OCI-LY1 (cell line): ENCODE results near the gene CCBE1.

Source experiments
- H2AFZ ChIP-seq: fragments of 200-600 bp; sonication (generic), shearing (Covaris generic); 2 replicates; pipeline ENCODE4 v1.6.0; 2014; ENCODE audit warnings: antibody characterized with exemption, mild to moderate bottlenecking, low read length
- H3F3A ChIP-seq: fragments of 200-600 bp; sonication (generic), shearing (Covaris generic); 2 replicates; pipeline ENCODE4 v1.6.0; 2014; ENCODE audit warnings: mild to moderate bottlenecking, antibody characterized with exemption, low read length, moderate library complexity; ENCODE audit not compliant: insufficient read depth
- H3K27ac ChIP-seq: fragments of 200-600 bp; sonication (generic); 2 replicates; pipeline ENCODE4 v1.5.1; 2014; ENCODE audit warnings: low read length, mixed run types, mild to moderate bottlenecking, low read depth; ENCODE audit not compliant: poor library complexity, severe bottlenecking
- H3K27me3 ChIP-seq: fragments of 200-600 bp; sonication (generic); 2 replicates; pipeline ENCODE4 v1.6.0; 2014; ENCODE audit warnings: antibody characterized with exemption, mild to moderate bottlenecking, low read length, moderate library complexity; ENCODE audit not compliant: insufficient read depth
- H3K36me3 ChIP-seq: fragments of 200-600 bp; sonication (generic); 2 replicates; pipeline ENCODE4 v1.6.1; 2014; ENCODE audit warnings: mild to moderate bottlenecking, antibody characterized with exemption, low read length, moderate library complexity, mixed read lengths; ENCODE audit not compliant: insufficient read depth
- H3K4me1 ChIP-seq: fragments of 200-600 bp; sonication (generic); 2 replicates; pipeline ENCODE4 v1.5.1; 2014; ENCODE audit warnings: mild to moderate bottlenecking, low read length, moderate library complexity; ENCODE audit not compliant: insufficient read depth, severe bottlenecking
- H3K4me2 ChIP-seq: fragments of 200-600 bp; sonication (generic), shearing (Covaris generic); 2 replicates; pipeline ENCODE4 v1.6.1; 2014; ENCODE audit warnings: low read length
- H3K4me3 ChIP-seq: fragments of 200-600 bp; sonication (generic); 2 replicates; pipeline ENCODE4 v1.5.1; 2014; ENCODE audit warnings: low read length, low read depth, mild to moderate bottlenecking, mixed read lengths; ENCODE audit not compliant: poor library complexity, severe bottlenecking
- H3K79me2 ChIP-seq: fragments of 200-600 bp; shearing (Covaris generic); 2 replicates; pipeline ENCODE4 v1.6.1; 2016; ENCODE audit warnings: mixed run types, low read length, mixed read lengths; ENCODE audit not compliant: insufficient read depth
- H3K9ac ChIP-seq: fragments of 200-600 bp; sonication (generic), shearing (Covaris generic); 2 replicates; pipeline ENCODE4 v1.6.1; 2014; ENCODE audit warnings: mild to moderate bottlenecking, low read length, mixed read lengths
- H3K9me2 ChIP-seq: fragments of 200-600 bp; sonication (generic), shearing (Covaris generic); 2 replicates; pipeline ENCODE4 v1.6.1; 2014; ENCODE audit warnings: low read depth, mild to moderate bottlenecking, low read length, mixed read lengths
- H3K9me3 ChIP-seq: fragments of 200-600 bp; shearing (Covaris generic); 2 replicates; pipeline ENCODE4 v1.6.1; 2014; ENCODE audit warnings: low read length, mixed read lengths
- H4K20me1 ChIP-seq: fragments of 200-600 bp; sonication (generic), shearing (Covaris generic); 2 replicates; pipeline ENCODE4 v1.6.0; 2016; ENCODE audit warnings: mild to moderate bottlenecking, low read length; ENCODE audit not compliant: insufficient read depth
- EZH2 ChIP-seq: fragments of 200-600 bp; sonication (generic), shearing (Covaris generic); IDR thresholded peaks from 2 replicates; pipeline ENCODE4 v1.8.0; 2017; ENCODE audit warnings: borderline replicate concordance, mixed run types, mild to moderate bottlenecking, antibody characterized with exemption, low read length, moderate library complexity, mixed read lengths
- TF ChIP-seq, protein P1 (sequence below): fragments of 200-600 bp; sonication (generic), shearing (Covaris generic); IDR thresholded peaks from 2 replicates; pipeline ENCODE4 v1.5.1; 2017; ENCODE audit warnings: mild to moderate bottlenecking, antibody characterized with exemption, low read length, moderate library complexity, mixed read lengths

CCBE1 gene

DNA sequence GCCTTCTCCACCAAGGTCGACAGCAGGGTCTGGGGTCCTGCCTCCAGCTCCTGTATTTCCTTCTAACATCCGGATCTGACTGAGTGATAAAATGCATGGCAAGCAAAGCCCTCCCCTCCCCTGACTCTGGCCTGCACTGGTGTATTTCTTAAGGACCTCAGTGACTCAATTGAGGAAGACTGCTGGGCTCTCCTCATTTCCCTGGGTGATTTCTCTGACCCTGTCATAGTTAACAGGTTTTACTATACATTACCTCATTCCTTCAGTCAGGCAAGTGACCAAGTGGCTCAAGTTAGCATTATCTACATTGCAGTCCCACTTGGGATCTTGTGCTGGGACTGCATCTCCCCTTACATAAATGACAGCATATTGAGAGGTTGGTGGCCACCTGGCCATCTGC, 38.8 kb upstream of the CCBE1 start:
- TF ChIP-seq, protein P1, sequence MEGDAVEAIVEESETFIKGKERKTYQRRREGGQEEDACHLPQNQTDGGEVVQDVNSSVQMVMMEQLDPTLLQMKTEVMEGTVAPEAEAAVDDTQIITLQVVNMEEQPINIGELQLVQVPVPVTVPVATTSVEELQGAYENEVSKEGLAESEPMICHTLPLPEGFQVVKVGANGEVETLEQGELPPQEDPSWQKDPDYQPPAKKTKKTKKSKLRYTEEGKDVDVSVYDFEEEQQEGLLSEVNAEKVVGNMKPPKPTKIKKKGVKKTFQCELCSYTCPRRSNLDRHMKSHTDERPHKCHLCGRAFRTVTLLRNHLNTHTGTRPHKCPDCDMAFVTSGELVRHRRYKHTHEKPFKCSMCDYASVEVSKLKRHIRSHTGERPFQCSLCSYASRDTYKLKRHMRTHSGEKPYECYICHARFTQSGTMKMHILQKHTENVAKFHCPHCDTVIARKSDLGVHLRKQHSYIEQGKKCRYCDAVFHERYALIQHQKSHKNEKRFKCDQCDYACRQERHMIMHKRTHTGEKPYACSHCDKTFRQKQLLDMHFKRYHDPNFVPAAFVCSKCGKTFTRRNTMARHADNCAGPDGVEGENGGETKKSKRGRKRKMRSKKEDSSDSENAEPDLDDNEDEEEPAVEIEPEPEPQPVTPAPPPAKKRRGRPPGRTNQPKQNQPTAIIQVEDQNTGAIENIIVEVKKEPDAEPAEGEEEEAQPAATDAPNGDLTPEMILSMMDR = no peak
- TF ChIP-seq EZH2 = no peak
- Histone ChIP-seq H2AFZ (no peak overlapping the region), H3K27me3 (no peaks in the 10 kb centered on the region; the same call in 1 of the 2 replicates), H3K4me3 (no peak overlapping the region), H3K9ac (no peak overlapping the region), H3F3A (no peaks in the 10 kb centered on the region), H3K79me2 (no peaks in the 10 kb centered on the region), H4K20me1 (no peaks in the 10 kb centered on the region), H3K4me2 (no peak overlapping the region), H3K27ac (no peak overlapping the region), H3K4me1 (no peaks in the 10 kb centered on the region), H3K36me3 (no peaks in the 10 kb centered on the region), H3K9me2 (no peaks in the 10 kb centered on the region), H3K9me3 (no peaks in the 10 kb centered on the region)

DNA sequence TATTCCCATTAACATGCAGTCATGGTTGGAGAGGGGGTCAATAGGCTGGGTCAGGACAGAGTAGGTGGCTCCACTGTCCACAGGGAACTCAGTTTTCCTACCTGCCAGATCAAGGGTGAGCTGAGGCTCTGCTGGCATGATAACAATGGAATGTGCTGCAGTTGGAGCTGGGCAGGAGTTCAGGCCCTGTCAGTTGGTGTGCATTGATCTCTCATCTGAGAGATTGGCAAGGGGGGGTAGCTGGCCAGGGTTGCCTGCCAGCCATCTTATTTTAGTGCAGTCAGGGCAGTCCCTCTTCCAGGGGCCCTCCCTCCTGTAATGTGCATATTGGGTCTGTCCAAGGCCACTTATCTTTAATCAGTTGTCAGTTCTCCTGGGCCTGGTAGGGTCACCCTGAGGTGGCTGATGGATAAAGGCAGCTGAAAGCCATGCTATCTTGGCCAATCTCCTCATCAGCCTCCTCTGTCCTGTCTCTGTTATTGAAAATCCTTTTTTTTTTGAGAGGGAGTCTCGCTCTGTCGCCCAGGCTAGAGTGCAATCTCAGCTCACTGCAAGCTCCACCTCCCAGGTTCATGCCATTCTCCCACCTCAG, 38.1 kb upstream of the CCBE1 start:
- Histone ChIP-seq H4K20me1 (no peaks in the 10 kb centered on the region), H3K4me2 (no peak overlapping the region), H3K9me3 (no peaks in the 10 kb centered on the region), H3K9ac (no peak overlapping the region), H3K36me3 (no peaks in the 10 kb centered on the region), H3K9me2 (no peaks in the 10 kb centered on the region), H3K27me3 (no peaks in the 10 kb centered on the region; the same call in 1 of the 2 replicates), H3K27ac (no peak overlapping the region), H3F3A (no peaks in the 10 kb centered on the region), H2AFZ (no peak overlapping the region), H3K4me3 (no peak overlapping the region), H3K79me2 (no peaks in the 10 kb centered on the region), H3K4me1 (no peaks in the 10 kb centered on the region)
- TF ChIP-seq EZH2 = no peak
- TF ChIP-seq, protein P1 = no peak

DNA sequence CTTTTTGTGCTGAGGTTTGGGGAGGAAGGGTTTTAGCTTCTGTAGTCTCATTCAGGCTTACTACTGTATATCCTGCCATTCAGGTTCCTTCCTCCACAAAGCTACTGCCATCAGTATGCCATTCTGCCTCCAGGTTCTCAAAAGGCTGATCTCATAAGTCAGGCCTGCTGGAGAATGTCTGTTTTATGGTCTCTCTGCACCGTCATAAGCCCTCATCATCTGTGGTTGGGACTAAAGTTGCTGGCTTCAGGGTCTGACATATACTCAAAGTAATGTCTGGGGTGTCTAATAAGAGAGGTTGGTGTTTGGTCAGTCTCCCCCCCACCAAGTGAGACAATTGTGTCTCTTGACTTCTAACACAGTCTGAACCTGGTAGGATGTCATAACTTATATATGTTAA, 36.2 kb upstream of the CCBE1 start:
- Histone ChIP-seq H3K9ac (no peak overlapping the region), H4K20me1 (no peaks in the 10 kb centered on the region), H3K4me3 (no peak overlapping the region), H3K4me2 (no peak overlapping the region), H3K9me2 (no peaks in the 10 kb centered on the region), H2AFZ (no peak overlapping the region), H3K36me3 (no peaks in the 10 kb centered on the region), H3K9me3 (no peaks in the 10 kb centered on the region), H3F3A (no peaks in the 10 kb centered on the region), H3K4me1 (no peaks in the 10 kb centered on the region), H3K27me3 (no peaks in the 10 kb centered on the region; the same call in 1 of the 2 replicates), H3K79me2 (no peaks in the 10 kb centered on the region), H3K27ac (no peak overlapping the region)
- TF ChIP-seq EZH2 = no peak
- TF ChIP-seq, protein P1 = no peak
